Vagina (tissue), 2 donors: ENCODE data around the gene SETX. TPM values are rescaled to one million over a fixed set of nuclear protein-coding genes. Genes with fewer than 3 reads are reported as not detected.
A peak's percentile ranks its signal among the peaks of the same experiment; 100 is the strongest.

ENCODE experiments used
- DNase-seq, 2 donors: peaks; one replicate each; pipeline ENCODE4 v3.0.0-alpha.2; 2017; ENCODE audit errors: extremely low spot score in 2 of 2
- H3K27ac ChIP-seq: fragments of 200-600 bp; sonication (generic); one replicate; pipeline ENCODE4 v1.5.1; 2019
- H3K27me3 ChIP-seq: fragments of 200-600 bp; sonication (generic); one replicate; pipeline ENCODE4 v1.5.1; 2019
- H3K36me3 ChIP-seq, 2 donors: fragments of 200-600 bp; sonication (generic); one replicate each; pipeline ENCODE4 v1.5.1; 2017 to 2019
- H3K4me1 ChIP-seq: fragments of 200-600 bp; sonication (generic); one replicate; pipeline ENCODE4 v1.5.1; 2019
- H3K4me3 ChIP-seq, 2 donors: fragments of 200-600 bp; sonication (generic); 1 replicate in 1 of 2; 2 replicates in 1 of 2; pipeline ENCODE4 v1.5.1; 2016 to 2019
- H3K9me3 ChIP-seq: fragments of 200-600 bp; sonication (generic); one replicate; pipeline ENCODE4 v1.5.1; 2019
- POLR2A ChIP-seq, 2 donors: fragments of 450-650 bp; IDR thresholded peaks; one replicate each; pipeline ENCODE4 v1.6.1; 2017; ENCODE audit warnings: antibody characterized with exemption in 2 of 2, mild to moderate bottlenecking in 2 of 2, moderate library complexity in 2 of 2
- POLR2AphosphoS5 ChIP-seq, 2 donors: sonication (generic); formaldehyde crosslinking; IDR thresholded peaks; one replicate each; pipeline ENCODE4 v1.9.0; 2017; ENCODE audit warnings: antibody characterized with exemption in 2 of 2, mild to moderate bottlenecking in 2 of 2, low read depth in 1 of 2; ENCODE audit not compliant: insufficient read depth in 1 of 2
- intact Hi-C: fragments of 100-400 bp; cut with DNase I; formaldehyde crosslinking; loops from one replicate; pipeline ENCODE4 v1.15.1; 2023
- total RNA-seq: library from RNA; depleted of rRNA; stranded (reverse); fragments of >200 nt; gene quantifications from one replicate; pipeline ENCODE4 v1.2.3, GENCODE V29; 2016
- TF ChIP-seq, protein P1 (sequence below), 3 experiments: fragments of 450-650 bp in 2 of 3; fragments of 200-600 bp in 1 of 3; sonication (generic) in 1 of 3; IDR thresholded peaks; one replicate each; pipeline ENCODE4 v1.5.1; 2017 to 2019; ENCODE audit warnings: antibody characterized with exemption in 3 of 3, mild to moderate bottlenecking in 2 of 3, moderate library complexity in 2 of 3

The SETX gene
- total RNA-seq, 1 donor from 2014 or later, result 44.2 TPM

GRCh38 chr9:132224645-132225044 lies 130.1 kb downstream of the SETX start:
- Histone ChIP-seq H3K9me3 (no peaks in the 10 kb centered on the region), H3K4me1 (no peaks in the 10 kb centered on the region), H3K4me3 (no peak overlapping the region), H3K27ac (no peak overlapping the region), H3K27me3 (no peaks in the 10 kb centered on the region), H3K36me3 (no peaks in the 10 kb centered on the region)
- TF ChIP-seq POLR2AphosphoS5 (IDR thresholded peaks at IDR 0.05; ENCODE audit: insufficient read depth in 1 of 2, low read depth in 1 of 2) (no peak), POLR2A (IDR thresholded peaks at IDR 0.05) (no peak)
- TF ChIP-seq, protein P1, sequence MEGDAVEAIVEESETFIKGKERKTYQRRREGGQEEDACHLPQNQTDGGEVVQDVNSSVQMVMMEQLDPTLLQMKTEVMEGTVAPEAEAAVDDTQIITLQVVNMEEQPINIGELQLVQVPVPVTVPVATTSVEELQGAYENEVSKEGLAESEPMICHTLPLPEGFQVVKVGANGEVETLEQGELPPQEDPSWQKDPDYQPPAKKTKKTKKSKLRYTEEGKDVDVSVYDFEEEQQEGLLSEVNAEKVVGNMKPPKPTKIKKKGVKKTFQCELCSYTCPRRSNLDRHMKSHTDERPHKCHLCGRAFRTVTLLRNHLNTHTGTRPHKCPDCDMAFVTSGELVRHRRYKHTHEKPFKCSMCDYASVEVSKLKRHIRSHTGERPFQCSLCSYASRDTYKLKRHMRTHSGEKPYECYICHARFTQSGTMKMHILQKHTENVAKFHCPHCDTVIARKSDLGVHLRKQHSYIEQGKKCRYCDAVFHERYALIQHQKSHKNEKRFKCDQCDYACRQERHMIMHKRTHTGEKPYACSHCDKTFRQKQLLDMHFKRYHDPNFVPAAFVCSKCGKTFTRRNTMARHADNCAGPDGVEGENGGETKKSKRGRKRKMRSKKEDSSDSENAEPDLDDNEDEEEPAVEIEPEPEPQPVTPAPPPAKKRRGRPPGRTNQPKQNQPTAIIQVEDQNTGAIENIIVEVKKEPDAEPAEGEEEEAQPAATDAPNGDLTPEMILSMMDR (IDR thresholded peaks at IDR 0.05), result no peak
- intact Hi-C loops, result no loop called here
- DNase-seq, result no peak

DNA sequence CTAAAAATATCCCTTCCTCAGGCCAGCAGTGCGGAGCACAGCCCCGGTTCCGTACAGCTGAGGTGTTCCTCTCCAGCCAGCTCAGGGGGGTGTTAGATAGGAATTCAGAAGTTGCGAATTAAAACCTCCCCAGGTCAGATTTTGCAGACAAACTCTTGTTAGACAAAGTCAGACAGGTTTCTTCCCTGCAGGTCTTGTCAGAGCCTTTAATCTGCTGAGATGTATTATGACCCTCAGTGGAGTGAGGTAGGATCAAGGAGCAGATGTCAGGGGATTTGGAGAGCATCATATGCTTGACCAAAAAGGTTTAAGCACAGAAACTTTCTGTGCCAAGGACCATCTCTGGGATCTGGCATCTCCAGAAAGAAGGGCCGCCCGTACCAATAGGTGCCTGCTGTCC lies 132.8 kb downstream of the SETX start:
- DNase-seq, result no peak
- Histone ChIP-seq H3K36me3 (no peaks in the 10 kb centered on the region), H3K4me3 (no peak overlapping the region), H3K27ac (no peak overlapping the region), H3K4me1 (no peaks in the 10 kb centered on the region), H3K9me3 (no peaks in the 10 kb centered on the region), H3K27me3 (no peaks in the 10 kb centered on the region)
- intact Hi-C loops, result no loop called here
- TF ChIP-seq POLR2A (IDR thresholded peaks at IDR 0.05), result no peak
- TF ChIP-seq, protein P1 (IDR thresholded peaks at IDR 0.05), result no peak
- no peak for TF ChIP-seq POLR2AphosphoS5 (IDR thresholded peaks at IDR 0.05; ENCODE audit: insufficient read depth in 1 of 2, low read depth in 1 of 2)

DNA sequence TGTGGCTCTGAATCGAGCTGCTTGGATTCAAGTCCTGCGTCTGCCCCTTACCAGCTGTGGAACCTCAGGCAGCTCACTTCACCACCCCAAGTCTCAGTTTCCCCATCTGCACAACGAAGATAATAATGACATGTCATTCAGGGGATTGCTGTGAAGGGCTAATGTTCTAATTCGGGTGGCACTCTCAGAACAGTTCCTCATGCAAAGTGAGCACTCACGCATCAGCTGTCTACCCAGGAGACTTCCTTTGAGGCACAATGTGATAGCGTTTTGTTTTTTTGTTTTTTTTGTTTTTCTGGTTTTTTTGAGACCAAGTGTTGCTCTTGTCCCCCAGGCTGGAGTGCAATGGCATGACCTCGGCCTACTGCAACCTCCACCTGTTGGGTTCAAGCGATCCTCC lies 136.6 kb downstream of the SETX start:
- Histone ChIP-seq H3K4me3 (no peak overlapping the region), H3K4me1 (no peaks in the 10 kb centered on the region), H3K27ac (no peak overlapping the region), H3K9me3 (no peaks in the 10 kb centered on the region), H3K27me3 (no peaks in the 10 kb centered on the region), H3K36me3 (no peaks in the 10 kb centered on the region)
- TF ChIP-seq POLR2A (IDR thresholded peaks at IDR 0.05) (no peak), POLR2AphosphoS5 (IDR thresholded peaks at IDR 0.05; ENCODE audit: insufficient read depth in 1 of 2, low read depth in 1 of 2) (no peak)
- TF ChIP-seq, protein P1 (IDR thresholded peaks at IDR 0.05), result no peak
- intact Hi-C loops, result no loop called here
- no peak for DNase-seq

GRCh38 chr9:132216861-132217619 lies 137.7 kb downstream of the SETX start:
- intact Hi-C loops, result no loop called here
- Histone ChIP-seq H3K4me1 (no peaks in the 10 kb centered on the region), H3K9me3 (no peaks in the 10 kb centered on the region), H3K36me3 (no peaks in the 10 kb centered on the region), H3K4me3 (no peak overlapping the region), H3K27ac (no peak overlapping the region), H3K27me3 (no peaks in the 10 kb centered on the region)
- no peak for TF ChIP-seq POLR2A (IDR thresholded peaks at IDR 0.05)
- TF ChIP-seq, protein P1 (IDR thresholded peaks at IDR 0.05), result no peak
- TF ChIP-seq POLR2AphosphoS5 (IDR thresholded peaks at IDR 0.05; ENCODE audit: insufficient read depth in 1 of 2, low read depth in 1 of 2), result no peak
- no peak for DNase-seq

DNA sequence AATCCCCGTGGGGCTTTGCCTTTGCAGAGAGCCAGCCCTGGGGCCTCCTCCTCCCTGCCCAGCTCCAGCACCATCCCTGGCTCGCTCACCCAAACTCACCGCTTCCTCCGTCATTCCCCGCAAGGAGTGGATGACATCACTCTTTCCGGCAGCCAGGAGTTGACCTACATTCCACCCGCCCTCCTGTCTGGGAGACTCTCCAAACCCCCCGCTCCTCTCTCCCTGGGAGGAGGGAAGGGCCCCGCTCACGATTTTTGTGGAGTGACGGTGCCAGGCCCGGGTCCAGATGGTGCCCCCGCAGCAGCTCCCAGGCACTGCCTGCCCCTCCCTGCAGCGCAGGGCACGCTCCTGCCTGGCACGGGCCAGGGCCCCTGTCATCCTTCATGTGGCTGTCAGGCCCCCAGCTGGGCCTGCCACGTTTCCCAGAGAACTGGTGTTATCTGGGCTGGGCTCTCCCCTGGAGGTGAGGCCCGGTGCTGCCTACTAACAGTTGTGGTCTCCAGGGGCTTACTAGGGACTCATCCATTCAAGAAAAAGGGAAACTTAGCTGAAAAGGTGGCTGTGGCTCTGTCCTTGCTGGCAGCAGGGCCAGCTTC lies 140.7 kb downstream of the SETX start:
- Histone ChIP-seq H3K36me3 (no peaks in the 10 kb centered on the region), H3K4me1 (no peaks in the 10 kb centered on the region), H3K9me3 (no peaks in the 10 kb centered on the region), H3K4me3 (no peak overlapping the region), H3K27ac (no peak overlapping the region), H3K27me3 (no peaks in the 10 kb centered on the region)
- intact Hi-C loops, result no loop called here
- TF ChIP-seq POLR2A (IDR thresholded peaks at IDR 0.05) (no peak), POLR2AphosphoS5 (IDR thresholded peaks at IDR 0.05; ENCODE audit: insufficient read depth in 1 of 2, low read depth in 1 of 2) (peak in 1 of 2 donors; percentile 46)
- TF ChIP-seq, protein P1 (IDR thresholded peaks at IDR 0.05), result no peak
- no peak for DNase-seq
